Neutrophil (primary cell): ENCODE data around the gene COL25A1.

Experiments used
- H3K27ac ChIP-seq: fragments of 200-600 bp; sonication (generic); 2 replicates; pipeline ENCODE4 v1.5.1; 2016; ENCODE audit warnings: mild to moderate bottlenecking, moderate library complexity
- H3K27me3 ChIP-seq: fragments of 200-600 bp; sonication (generic); 2 replicates; pipeline ENCODE4 v1.6.0; 2016; ENCODE audit warnings: mild to moderate bottlenecking
- H3K36me3 ChIP-seq: fragments of 200-600 bp; sonication (generic); 2 replicates; pipeline ENCODE4 v1.5.1; 2017
- H3K4me1 ChIP-seq, 2 experiments: fragments of 200-600 bp in 1 of 2; sonication (generic) in 1 of 2; 1 replicate in 1 of 2; 2 replicates in 1 of 2; pipeline versions ENCODE4 v1.5.1 to v1.6.1; 2013 to 2016; ENCODE audit warnings: low read depth in 1 of 2, low read length in 1 of 2, mild to moderate bottlenecking in 1 of 2, moderate library complexity in 1 of 2; ENCODE audit not compliant: control insufficient read depth in 1 of 2, insufficient read depth in 1 of 2
- H3K4me3 ChIP-seq, 2 experiments: fragments of 200-600 bp in 1 of 2; sonication (generic) in 1 of 2; 1 replicate in 1 of 2; 2 replicates in 1 of 2; pipeline ENCODE4 v1.5.1; 2013 to 2016; ENCODE audit warnings: low read depth in 1 of 2, low read length in 1 of 2, mild to moderate bottlenecking in 1 of 2, moderate library complexity in 1 of 2
- H3K9me3 ChIP-seq: fragments of 200-600 bp; sonication (generic); 2 replicates; pipeline ENCODE4 v1.5.1; 2016
- TF ChIP-seq, protein P1 (sequence below): fragments of 200-600 bp; sonication (generic); IDR thresholded peaks from 2 replicates; pipeline ENCODE4 v1.5.1; 2016; ENCODE audit warnings: antibody characterized with exemption

Gene COL25A1

DNA sequence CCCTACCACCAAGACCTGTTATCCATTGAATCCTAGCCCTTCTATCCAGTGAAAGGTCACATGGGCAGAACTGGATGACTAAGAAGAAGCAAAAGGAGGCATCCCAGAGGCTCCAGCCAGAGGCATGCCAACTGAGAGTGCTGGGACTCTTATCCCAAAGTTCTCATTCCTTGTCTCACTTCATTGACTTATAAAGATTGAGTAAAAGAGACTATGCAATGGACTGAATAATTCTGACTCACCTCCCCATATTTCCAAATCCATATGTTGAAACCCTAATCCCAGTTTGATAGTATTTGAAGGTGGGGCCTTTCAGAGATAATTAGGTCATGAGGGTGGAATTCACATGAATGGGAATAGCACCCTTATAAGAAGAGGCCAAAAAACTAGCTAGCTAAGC is 131.4 kb downstream of the COL25A1 start:
- Histone ChIP-seq H3K9me3 (no peaks in the 10 kb centered on the region), H3K27ac (no peak overlapping the region), H3K27me3 (no peaks in the 10 kb centered on the region), H3K36me3 (no peaks in the 10 kb centered on the region), H3K4me1 (no peaks in the 10 kb centered on the region), H3K4me3 (no peak overlapping the region)
- TF ChIP-seq, protein P1, sequence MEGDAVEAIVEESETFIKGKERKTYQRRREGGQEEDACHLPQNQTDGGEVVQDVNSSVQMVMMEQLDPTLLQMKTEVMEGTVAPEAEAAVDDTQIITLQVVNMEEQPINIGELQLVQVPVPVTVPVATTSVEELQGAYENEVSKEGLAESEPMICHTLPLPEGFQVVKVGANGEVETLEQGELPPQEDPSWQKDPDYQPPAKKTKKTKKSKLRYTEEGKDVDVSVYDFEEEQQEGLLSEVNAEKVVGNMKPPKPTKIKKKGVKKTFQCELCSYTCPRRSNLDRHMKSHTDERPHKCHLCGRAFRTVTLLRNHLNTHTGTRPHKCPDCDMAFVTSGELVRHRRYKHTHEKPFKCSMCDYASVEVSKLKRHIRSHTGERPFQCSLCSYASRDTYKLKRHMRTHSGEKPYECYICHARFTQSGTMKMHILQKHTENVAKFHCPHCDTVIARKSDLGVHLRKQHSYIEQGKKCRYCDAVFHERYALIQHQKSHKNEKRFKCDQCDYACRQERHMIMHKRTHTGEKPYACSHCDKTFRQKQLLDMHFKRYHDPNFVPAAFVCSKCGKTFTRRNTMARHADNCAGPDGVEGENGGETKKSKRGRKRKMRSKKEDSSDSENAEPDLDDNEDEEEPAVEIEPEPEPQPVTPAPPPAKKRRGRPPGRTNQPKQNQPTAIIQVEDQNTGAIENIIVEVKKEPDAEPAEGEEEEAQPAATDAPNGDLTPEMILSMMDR: no peak

DNA sequence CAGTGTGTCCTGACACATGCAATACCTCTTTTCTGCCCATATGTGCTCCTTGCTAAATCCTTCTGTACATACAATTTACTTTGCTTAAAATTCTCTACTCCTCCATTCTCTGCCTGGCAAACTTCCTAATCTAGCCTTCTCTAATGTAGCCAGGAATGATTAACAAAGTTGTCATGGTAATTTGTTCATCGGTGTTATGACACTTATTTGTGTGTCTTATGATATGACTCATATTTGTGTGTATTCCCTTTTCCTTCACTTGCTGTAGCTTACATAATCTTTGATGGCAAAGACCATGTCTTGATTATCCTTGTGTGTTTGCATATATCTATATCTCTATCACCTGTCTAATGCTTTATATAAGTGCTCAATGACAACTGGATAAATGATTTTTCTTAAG is 133.3 kb downstream of the COL25A1 start:
- Histone ChIP-seq H3K4me3 (no peak overlapping the region), H3K9me3 (no peaks in the 10 kb centered on the region), H3K36me3 (no peaks in the 10 kb centered on the region), H3K27me3 (no peaks in the 10 kb centered on the region), H3K27ac (no peak overlapping the region), H3K4me1 (no peaks in the 10 kb centered on the region)
- TF ChIP-seq, protein P1: no peak

DNA sequence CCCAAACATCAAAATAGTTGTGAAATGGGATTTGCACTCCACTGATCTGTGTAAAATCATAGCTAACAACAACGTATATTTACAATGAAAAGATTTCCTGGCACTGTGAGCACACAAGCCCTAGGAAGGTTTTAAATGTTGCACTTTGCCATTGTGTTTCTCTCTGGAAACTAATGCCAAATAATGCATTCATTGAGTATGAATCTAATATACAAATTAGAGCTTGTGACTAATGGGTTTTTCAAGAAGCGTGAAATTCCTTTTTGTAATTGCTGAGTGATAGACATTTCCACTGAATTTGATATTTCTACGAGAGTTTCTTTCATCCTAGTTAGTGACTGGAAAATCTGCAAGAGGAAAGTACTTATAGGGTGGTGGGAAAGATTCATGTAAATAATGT is 135.9 kb downstream of the COL25A1 start:
- TF ChIP-seq, protein P1: no peak
- Histone ChIP-seq H3K4me1 (no peaks in the 10 kb centered on the region), H3K9me3 (no peaks in the 10 kb centered on the region), H3K27me3 (no peaks in the 10 kb centered on the region), H3K4me3 (no peak overlapping the region), H3K36me3 (no peaks in the 10 kb centered on the region), H3K27ac (no peak overlapping the region)

DNA sequence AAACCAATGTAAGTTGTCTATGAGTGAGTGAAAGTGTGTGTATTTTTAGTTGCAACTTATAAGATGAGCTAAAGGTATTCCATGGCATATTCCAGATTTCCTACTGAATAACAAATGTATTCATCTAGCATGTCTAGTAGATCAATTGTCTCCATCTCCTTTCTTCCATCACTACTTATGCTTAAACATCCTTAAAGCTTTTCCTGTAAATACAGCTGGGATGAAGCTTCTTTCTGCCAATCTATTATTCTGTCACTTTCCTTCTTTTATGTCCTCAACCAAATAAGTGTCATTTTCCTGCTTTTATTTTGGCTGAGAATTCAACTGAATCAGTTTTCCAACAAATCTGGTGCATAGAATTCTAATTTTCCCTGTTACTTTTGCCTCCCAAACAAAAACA is 136.3 kb downstream of the COL25A1 start:
- TF ChIP-seq, protein P1: no peak
- Histone ChIP-seq H3K9me3 (no peaks in the 10 kb centered on the region), H3K4me1 (no peaks in the 10 kb centered on the region), H3K36me3 (no peaks in the 10 kb centered on the region), H3K4me3 (no peak overlapping the region), H3K27me3 (no peaks in the 10 kb centered on the region), H3K27ac (no peak overlapping the region)

DNA sequence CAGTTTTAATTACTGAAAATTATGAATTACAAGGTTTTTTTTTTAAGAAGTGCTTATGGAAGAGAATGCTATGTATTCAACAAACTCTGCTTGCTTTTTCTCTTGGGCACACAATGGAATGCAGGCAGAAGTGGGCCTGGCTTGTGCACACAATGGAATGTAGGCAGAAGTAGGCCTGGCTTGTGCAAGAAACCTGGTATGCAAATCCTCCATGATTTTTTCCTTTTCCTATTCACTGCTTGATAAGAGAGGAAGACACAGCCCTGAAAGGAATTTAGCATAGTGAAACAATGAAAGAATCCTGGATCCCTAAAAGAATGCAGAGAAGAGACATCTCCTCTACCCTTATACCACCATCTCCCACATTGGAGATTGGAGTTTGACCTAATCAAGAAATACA is 138.4 kb downstream of the COL25A1 start:
- no peak overlapping the region for H3K27ac ChIP-seq
- H3K27me3 ChIP-seq: no peaks in the 10 kb centered on the region
- TF ChIP-seq, protein P1: no peak
- H3K36me3 ChIP-seq: no peaks in the 10 kb centered on the region
- H3K4me1 ChIP-seq: no peaks in the 10 kb centered on the region
- H3K9me3 ChIP-seq: no peaks in the 10 kb centered on the region
- H3K4me3 ChIP-seq: no peak overlapping the region

DNA sequence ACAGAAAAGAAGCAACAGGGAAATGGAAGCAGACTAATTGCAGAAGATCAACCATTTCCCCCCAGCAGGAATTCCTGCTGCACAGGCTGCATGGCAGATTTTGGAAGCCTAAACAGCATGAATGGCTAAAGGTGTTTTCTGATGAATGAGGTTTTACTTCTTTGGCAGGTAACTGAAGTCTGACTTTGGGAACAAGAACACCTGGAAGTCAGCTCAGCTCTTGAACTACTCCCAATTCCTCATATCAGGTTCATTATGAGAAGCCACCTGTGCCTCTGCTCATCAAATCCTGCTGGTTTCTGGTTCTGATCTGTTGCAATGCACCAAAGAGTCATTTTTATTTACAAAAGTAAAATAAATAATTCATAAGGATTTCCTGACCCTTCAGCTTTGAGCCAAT is 139.0 kb downstream of the COL25A1 start:
- H3K36me3 ChIP-seq: no peaks in the 10 kb centered on the region

More for the DNA sequence above, 139.0 kb downstream of the COL25A1 start:
- Histone ChIP-seq H3K27me3 (no peaks in the 10 kb centered on the region), H3K27ac (no peak overlapping the region), H3K4me1 (no peaks in the 10 kb centered on the region), H3K9me3 (no peaks in the 10 kb centered on the region), H3K4me3 (no peak overlapping the region)
- TF ChIP-seq, protein P1: no peak
